ENCODE measurements around the gene OSBPL3.

OSBPL3 gene

GRCh38 chr7:24788961-24789576 lies 190.9 kb downstream of the OSBPL3 start:
- DNase-seq (ENCODE audit: low read depth, low spot score), result no peak
- H3K4me3 ChIP-seq (ENCODE audit: low read length), result no peak overlapping the region

DNA sequence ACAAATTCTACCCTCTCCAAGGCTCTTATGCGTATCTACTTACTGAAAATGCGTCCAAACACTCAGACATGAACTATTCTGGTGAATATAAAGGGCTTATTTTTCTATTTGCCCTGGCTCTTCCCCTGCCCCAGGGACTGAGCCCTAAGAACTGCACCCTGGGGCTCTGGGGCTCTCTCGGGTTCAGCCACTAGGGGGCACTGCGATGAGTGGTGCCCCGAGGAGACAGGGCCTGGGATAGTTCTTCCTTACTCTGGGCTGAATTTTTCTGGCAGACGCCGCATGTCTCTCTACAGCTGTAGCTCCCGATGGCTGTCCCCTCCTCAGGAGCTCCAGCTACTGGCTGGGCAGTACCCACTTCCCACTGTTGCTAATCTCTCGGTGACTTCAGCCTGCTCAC lies 191.9 kb downstream of the OSBPL3 start:
- DNase-seq (ENCODE audit: low read depth, low spot score), result no peak
- H3K4me3 ChIP-seq (ENCODE audit: low read length), result no peak overlapping the region

- no peak for DNase-seq (ENCODE audit: low read depth, low spot score)
- no peak overlapping the region for H3K4me3 ChIP-seq (ENCODE audit: low read length)
Measured at GRCh38 chr7:24786941-24787340, 193.0 kb downstream of the OSBPL3 start.

GRCh38 chr7:24786306-24786705 lies 193.7 kb downstream of the OSBPL3 start:
- no peak overlapping the region for H3K4me3 ChIP-seq (ENCODE audit: low read length)
- DNase-seq (ENCODE audit: low read depth, low spot score), result no peak

- no peak overlapping the region for H3K4me3 ChIP-seq (ENCODE audit: low read length)
Measured at GRCh38 chr7:24784277-24784676, 195.7 kb downstream of the OSBPL3 start.

GRCh38 chr7:24783698-24784097 lies 196.3 kb downstream of the OSBPL3 start:
- DNase-seq (ENCODE audit: low read depth, low spot score), result no peak

More at GRCh38 chr7:24784277-24784676, 195.7 kb downstream of the OSBPL3 start:
- DNase-seq (ENCODE audit: low read depth, low spot score), result no peak

DNA sequence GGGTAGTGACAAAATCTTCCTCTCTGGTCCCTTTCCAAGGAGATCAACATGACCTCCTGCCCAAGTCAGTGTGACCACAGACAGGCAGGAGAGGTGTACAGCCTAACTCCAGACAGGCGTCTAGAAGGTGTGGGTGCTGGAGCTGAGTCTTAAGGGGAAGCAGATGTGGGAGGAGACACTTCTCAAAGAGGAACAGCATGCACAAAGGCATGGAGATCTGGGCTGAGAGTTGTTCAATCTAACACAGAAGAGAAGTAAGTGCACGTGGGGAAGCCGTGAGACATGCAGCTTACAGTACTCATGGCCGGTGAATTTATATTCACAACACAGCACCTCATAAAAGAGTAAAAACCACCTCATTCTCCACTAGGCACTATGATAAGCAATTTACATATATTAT lies 198.9 kb downstream of the OSBPL3 start:
- no peak for DNase-seq (ENCODE audit: low read depth, low spot score)
- no peak overlapping the region for H3K4me3 ChIP-seq (ENCODE audit: low read length)

More at GRCh38 chr7:24783698-24784097, 196.3 kb downstream of the OSBPL3 start:
- H3K4me3 ChIP-seq (ENCODE audit: low read length), result no peak overlapping the region

DNA sequence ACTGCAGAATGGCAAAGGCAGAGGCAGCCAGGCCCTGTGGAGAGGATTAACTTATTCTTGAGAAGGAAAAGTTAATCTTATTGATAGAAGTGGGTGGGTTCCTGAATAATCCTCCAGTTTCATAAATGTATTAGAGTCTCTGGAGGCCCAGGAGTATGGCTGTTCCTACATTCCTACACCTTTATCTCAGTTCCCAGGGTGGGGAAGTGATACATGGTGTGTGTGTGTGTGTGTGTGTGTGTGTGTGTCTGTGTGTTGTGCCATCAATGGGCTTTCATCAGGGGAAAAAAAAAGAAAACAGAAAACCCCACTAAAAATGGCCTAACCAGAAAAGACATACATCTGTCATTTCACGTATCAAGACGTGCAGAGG lies 200.7 kb downstream of the OSBPL3 start:
- H3K4me3 ChIP-seq (ENCODE audit: low read length), result no peak overlapping the region
- DNase-seq (ENCODE audit: low read depth, low spot score), result no peak

DNA sequence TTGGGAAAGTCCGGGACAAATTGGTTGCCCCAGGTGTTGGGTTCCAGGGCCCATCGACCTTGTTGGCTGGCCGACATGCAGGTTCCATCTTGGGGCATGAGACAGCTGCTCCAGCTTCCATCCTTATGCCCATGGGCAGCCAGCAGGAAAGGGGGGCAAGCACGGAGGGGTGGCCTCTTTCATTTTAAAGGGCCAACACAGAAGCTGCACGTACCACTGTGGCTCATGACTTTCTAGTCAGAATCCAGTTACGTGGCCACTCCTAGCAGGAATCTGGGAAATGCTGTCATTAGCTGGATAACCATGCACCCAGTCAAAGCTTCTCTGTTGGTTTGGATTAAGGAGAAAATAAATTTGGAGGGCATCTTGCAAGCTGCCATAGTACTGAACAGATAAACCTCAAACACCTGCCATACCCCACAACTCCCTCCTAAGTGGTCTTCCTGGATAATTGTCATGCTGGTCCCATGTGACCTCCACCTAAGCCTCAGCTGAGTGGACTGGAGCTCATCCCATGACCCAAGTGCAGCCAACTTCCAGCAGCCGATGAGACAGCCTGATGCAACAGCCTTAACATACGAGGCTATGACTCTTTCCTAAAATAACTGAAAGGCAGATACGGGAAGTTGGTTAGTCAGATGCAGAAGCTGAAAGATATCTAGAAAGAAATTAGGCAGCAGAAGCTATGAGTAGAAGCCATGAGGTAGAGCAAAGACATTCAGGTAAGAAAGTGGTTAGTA lies 201.3 kb downstream of the OSBPL3 start:
- H3K4me3 ChIP-seq (ENCODE audit: low read length), result no peak overlapping the region
- DNase-seq (ENCODE audit: low read depth, low spot score), result no peak

GRCh38 chr7:24777806-24778205 lies 202.2 kb downstream of the OSBPL3 start:
- DNase-seq (ENCODE audit: low read depth, low spot score), result no peak
- H3K4me3 ChIP-seq (ENCODE audit: low read length), result no peak overlapping the region

GRCh38 chr7:24773646-24774045 lies 206.3 kb downstream of the OSBPL3 start:
- no peak for DNase-seq (ENCODE audit: low read depth, low spot score)
- H3K4me3 ChIP-seq (ENCODE audit: low read length), result no peak overlapping the region

DNA sequence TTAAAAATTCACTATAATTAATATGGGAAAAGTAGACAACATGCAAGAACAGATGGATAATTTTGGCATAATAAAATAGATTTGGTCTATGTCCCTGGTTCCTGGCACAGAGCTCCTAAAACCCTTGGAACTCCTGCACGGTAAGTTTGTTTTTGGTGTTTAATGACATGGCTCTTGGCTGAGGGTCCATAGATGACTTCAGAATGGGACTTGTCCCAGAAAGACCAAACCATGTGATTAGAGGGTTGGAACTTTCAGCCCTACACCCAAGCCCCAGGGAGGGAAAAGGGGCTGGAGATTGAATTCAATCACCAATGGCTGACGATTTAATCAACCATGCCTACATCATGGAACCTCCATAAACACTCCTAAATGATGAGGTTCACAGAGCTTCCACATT lies 210.1 kb downstream of the OSBPL3 start:
- DNase-seq (ENCODE audit: low read depth, low spot score), result no peak

GRCh38 chr7:24769014-24769830 lies 210.8 kb downstream of the OSBPL3 start:
- peak; percentile 11 for DNase-seq (ENCODE audit: low read depth, low spot score)
- no peak overlapping the region for H3K4me3 ChIP-seq (ENCODE audit: low read length)

More for the DNA sequence above, 210.1 kb downstream of the OSBPL3 start:
- no peak overlapping the region for H3K4me3 ChIP-seq (ENCODE audit: low read length)

- H3K4me3 ChIP-seq (ENCODE audit: low read length), result no peak overlapping the region
- no peak for DNase-seq (ENCODE audit: low read depth, low spot score)
Measured at GRCh38 chr7:24767878-24768569, 212.0 kb downstream of the OSBPL3 start.

- DNase-seq (ENCODE audit: low read depth, low spot score), result peak; percentile 39
- no peak overlapping the region for H3K4me3 ChIP-seq (ENCODE audit: low read length)
Measured at GRCh38 chr7:24764972-24765744, 214.8 kb downstream of the OSBPL3 start.

GRCh38 chr7:24764011-24764410 lies 216.0 kb downstream of the OSBPL3 start:
- DNase-seq (ENCODE audit: low read depth, low spot score), result no peak
- no peak overlapping the region for H3K4me3 ChIP-seq (ENCODE audit: low read length)

- no peak for DNase-seq (ENCODE audit: low read depth, low spot score)
Measured at GRCh38 chr7:24763303-24763901, 216.6 kb downstream of the OSBPL3 start.

DNA sequence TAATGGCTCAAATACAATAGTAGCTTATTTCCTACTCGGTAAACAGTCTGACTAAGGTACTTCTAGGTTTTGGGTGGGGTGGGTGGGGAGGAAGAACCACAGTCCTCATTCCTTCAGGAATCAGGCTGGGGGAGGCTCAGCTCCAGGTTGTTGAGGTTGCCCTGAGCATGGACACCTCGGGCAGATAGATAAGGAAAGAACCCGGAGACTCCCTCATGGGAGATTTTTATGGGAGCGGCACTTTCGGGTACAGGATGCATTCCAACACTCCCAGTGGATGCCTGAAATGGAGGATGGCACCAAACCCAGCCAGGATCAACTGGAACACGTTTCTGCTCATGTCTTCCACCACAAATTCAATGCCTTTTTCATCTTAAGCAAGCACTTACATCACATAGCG lies 217.2 kb downstream of the OSBPL3 start:
- no peak for DNase-seq (ENCODE audit: low read depth, low spot score)
- H3K4me3 ChIP-seq (ENCODE audit: low read length), result no peak overlapping the region

More at GRCh38 chr7:24763303-24763901, 216.6 kb downstream of the OSBPL3 start:
- H3K4me3 ChIP-seq (ENCODE audit: low read length), result no peak overlapping the region

Data from Jurkat, Clone E6-1 (cell line).